Activated naive CD8-positive, alpha-beta T cell treated with anti-CD3 and anti-CD28 coated beads for 36 hours (primary cell): ENCODE results near the gene KCNQ1. TPM values are rescaled to one million over a fixed set of nuclear protein-coding genes. Genes with fewer than 3 reads are reported as not detected.

Source experiments
- DNase-seq: peaks from one replicate; pipeline ENCODE4 v3.0.0; 2021
- H3K27ac Mint-ChIP-seq: one replicate; pipeline ENCODE4 v1.8.0; 2022; ENCODE audit warnings: mild to moderate bottlenecking, moderate library complexity, mixed read lengths
- H3K27me3 Mint-ChIP-seq: one replicate; pipeline ENCODE4 v1.8.0; 2022; ENCODE audit warnings: mild to moderate bottlenecking, mixed read lengths
- H3K36me3 Mint-ChIP-seq: one replicate; pipeline ENCODE4 v1.8.0; 2021; ENCODE audit warnings: mild to moderate bottlenecking, mixed read lengths
- H3K4me1 Mint-ChIP-seq: one replicate; pipeline ENCODE4 v1.8.0; 2021; ENCODE audit warnings: mixed read lengths
- H3K4me3 Mint-ChIP-seq: one replicate; pipeline ENCODE4 v1.8.0; 2022; ENCODE audit warnings: mild to moderate bottlenecking, moderate library complexity, mixed read lengths
- H3K9me3 Mint-ChIP-seq: one replicate; pipeline ENCODE4 v1.8.0; 2022; ENCODE audit warnings: mixed read lengths
- total RNA-seq, 2 experiments: library from RNA; stranded (reverse); gene quantifications; one replicate each; pipeline ENCODE4 v1.2.3, GENCODE V29; 2021

Gene KCNQ1
- total RNA-seq, 2 experiments from 2014 or later: 6.7 to 9.6 TPM

DNA sequence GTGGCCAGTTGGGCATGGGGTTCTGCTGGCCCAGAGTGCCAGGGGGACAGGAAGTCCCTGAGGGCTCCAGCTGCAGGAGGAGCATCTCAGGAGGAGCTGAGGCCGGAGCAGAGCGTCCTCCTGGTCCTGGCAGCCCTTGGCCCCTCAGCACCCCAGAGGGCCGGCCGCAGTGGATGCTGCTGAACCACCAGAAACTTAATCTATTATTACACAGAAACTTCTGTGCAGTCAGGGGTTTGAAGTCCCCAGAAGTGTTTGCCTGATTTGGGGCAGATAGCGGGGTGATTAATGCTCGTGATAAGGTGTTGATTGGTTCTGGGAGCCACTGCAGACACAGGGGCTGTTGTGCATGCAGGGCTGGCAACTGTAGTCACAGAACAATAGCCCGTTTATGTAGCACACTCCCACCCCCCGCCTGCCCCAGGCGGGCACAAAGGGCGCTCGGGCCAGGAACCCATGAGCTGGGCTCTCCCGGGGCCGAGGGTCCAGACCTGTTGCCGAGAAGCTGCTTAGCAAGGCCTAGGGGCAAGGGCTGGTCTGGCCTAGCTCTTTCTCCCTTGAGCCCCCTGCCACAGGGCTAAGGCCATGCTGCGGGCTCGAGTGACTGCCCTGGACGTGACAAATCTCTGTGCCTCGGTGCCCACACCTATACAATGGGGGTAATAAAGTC is 284.0 kb downstream of the KCNQ1 start:
- Mint-ChIP-seq H3K27me3 (no peaks in the 10 kb centered on the region), H3K27ac (no peak overlapping the region), H3K9me3 (no peaks in the 10 kb centered on the region), H3K4me3 (no peak overlapping the region), H3K4me1 (no peaks in the 10 kb centered on the region), H3K36me3 (no peaks in the 10 kb centered on the region)
- no peak for DNase-seq

DNA sequence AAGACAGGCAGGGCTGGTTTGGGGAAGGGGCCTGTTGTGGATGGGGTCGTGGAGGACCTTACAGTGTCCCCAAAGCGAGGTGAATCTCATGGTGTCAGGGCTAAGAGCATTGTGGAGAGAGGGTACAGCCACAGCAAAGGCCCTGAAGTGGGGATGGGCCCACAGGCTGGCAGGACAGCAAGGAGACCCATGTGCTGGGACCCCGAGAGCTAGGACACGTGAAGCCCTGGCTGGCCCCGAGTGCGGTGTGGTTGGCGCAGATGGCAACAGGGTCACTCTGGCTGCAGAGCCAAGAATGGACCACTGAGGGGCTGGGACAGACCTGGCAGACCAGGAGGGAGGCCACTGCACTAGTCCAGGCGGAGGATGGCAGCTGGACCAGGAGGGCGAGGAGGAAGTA is 285.0 kb downstream of the KCNQ1 start:
- no peak overlapping the region for H3K4me3 Mint-ChIP-seq
- H3K27ac Mint-ChIP-seq: no peak overlapping the region
- no peaks in the 10 kb centered on the region for H3K36me3 Mint-ChIP-seq
- DNase-seq: no peak
- no peaks in the 10 kb centered on the region for H3K4me1 Mint-ChIP-seq
- no peaks in the 10 kb centered on the region for H3K9me3 Mint-ChIP-seq
- H3K27me3 Mint-ChIP-seq: no peaks in the 10 kb centered on the region

DNA sequence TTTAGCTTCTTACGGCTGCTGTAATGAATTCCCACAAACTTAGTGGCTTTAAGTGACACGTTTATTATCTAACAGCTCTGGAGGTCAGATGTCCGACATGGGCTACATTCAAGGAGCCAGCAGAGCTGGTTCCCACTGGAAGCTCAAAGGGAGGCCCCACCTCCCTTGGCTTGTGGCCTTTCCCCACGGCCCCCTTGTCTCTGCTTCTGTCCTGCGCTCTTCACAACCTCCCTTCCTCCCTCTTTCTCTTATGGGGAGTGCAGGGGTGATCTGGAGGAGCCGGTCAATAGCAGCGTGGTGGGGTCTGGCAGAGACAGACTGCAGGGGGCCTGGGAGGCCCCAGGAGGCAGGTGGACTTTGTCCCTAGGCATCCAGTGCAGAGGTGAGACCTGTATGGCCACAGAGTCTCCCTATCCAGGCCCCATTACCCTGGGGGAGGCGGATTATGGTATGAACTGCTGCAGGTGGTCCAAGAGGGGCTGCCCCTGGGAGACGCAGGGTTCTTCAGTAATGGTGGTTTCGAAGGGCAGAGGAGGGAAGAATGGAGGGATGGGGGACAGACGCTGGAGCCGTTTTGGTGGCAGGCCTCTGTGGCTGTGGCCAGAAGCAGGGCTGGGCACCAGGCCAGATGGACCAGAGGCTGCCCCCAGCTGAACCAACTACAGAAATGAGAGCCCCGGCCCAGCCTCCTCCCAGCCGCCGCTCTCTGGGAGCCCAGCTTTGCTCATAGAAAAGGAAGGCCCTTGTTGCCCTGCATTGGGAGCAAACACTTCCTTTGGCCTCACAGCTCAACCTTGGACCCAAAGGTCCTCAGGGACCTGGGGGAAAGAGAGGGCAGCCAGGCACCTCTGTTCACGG is 285.7 kb downstream of the KCNQ1 start:
- no peak for DNase-seq
- Mint-ChIP-seq H3K4me1 (no peaks in the 10 kb centered on the region), H3K9me3 (no peaks in the 10 kb centered on the region), H3K36me3 (no peaks in the 10 kb centered on the region), H3K27ac (no peak overlapping the region), H3K27me3 (no peaks in the 10 kb centered on the region), H3K4me3 (no peak overlapping the region)

DNA sequence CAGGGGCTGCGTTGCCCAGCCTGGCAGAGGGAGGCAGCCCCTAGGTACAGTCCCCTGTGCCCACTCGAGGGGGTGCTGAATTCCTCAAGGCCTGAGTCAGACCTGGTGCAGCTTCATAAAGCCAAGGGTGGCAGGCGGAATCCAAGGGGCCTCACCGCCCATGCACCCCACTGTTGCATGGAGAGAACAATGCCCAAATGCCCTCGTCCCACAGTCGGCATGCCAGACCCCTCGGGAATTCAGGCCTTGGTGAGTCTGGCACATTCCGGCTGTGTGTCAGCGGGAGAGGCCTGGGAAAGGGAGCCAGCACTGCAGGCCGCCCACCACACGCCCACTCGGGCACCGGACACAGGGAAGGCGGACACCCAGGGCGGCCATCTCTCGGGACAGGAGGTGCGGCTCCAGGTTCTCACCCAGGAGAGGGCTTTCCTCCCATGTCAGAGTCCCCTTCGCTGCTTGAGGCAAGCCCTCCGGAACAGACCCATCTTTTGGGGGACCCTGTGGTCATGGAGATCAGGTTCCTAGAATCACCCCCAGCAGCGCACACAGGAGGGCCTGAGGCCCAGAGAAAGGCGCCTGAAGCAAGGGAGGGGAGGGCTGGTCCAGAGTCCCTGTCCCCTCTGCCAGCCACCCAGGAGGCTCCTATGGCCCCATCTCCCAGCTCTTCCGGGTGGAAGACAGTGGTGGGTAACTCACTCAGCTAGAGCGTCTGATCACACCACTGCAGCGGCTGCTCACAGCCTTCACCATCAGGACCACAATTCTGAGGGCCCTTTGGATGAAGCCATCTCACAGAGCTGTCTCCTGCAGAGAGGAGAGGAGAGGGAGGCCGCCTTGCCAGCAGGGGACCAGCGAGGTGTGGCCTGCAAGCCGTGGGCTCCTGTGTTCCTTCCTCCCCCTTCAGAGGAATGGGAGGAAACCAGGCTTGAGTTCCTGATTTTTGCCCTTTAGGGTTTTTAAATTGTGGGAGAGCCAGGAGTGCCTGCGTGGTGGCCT is 286.6 kb downstream of the KCNQ1 start:
- Mint-ChIP-seq H3K27me3 (no peaks in the 10 kb centered on the region), H3K4me1 (no peaks in the 10 kb centered on the region), H3K9me3 (no peaks in the 10 kb centered on the region), H3K27ac (no peak overlapping the region), H3K36me3 (no peaks in the 10 kb centered on the region), H3K4me3 (no peak overlapping the region)
- DNase-seq: no peak

DNA sequence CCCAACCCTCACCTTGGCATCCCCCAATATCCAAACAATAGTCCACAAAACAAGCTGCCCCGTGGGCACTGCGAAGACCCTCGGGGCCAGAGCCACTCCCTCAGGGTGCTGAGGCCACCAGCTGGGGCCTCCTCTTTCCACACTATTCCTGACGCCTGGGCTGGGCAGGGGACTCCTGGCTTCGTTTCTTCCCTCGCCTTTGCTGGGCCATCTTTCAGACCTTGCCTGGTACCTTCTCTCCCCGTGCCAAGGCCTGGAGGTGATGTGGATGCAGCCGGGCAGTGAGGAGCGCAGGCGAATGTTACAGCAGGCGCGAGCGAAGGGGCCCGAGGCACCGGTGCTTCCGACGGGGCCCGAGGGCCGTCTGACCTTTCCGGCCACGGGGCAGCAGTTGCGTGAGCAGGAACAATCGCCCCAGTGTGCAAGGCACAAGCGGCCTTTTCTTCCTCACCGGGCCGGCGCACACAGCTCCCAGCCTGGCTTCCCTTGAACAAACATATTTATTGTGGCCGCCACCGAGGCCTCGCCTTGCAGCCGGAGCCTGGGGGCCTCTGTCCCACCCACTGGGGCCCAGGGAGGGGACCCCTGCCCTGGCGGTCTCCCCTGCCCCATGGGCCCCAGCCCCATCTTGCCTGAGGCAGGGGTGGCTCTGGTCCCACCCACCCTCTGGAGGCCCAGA is 287.6 kb downstream of the KCNQ1 start:
- no peak overlapping the region for H3K4me3 Mint-ChIP-seq
- no peaks in the 10 kb centered on the region for H3K36me3 Mint-ChIP-seq
- no peaks in the 10 kb centered on the region for H3K27me3 Mint-ChIP-seq
- H3K9me3 Mint-ChIP-seq: no peaks in the 10 kb centered on the region
- no peak for DNase-seq
- no peak overlapping the region for H3K27ac Mint-ChIP-seq
- H3K4me1 Mint-ChIP-seq: no peaks in the 10 kb centered on the region

DNA sequence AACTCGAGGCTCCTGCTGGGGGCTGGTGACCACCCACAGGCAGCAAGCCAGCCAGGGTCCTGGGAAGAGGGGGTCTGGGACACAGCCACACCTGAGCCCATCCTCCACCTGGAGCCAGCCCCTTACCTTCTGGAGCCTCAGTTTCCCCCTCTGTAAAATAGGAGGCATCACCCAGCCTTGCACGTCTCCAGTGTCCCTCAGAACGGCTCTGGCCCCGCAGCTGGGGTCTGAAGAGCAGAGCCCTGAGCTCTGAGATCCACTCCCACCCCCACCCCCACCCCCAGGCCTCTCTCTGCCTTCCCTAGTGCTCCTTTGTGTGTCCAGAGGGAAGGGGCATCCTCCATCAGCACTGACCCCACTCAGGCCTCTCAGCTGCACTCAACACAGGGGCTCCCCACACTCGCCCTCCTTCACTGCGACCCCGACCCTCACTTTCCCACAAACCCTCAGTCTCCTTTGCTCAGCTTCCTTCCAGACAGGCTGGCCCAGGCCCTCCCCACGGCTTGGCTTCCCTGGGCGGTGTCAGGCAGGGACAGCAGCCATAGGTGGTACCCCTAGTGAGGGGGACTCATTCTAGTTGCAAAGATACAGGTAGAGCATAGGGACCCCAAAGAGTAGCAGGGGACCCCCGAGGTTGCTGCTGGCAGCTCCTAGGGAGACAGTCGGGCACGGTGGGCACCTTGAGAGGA is 288.3 kb downstream of the KCNQ1 start:
- H3K4me3 Mint-ChIP-seq: no peak overlapping the region
- DNase-seq: no peak
- H3K36me3 Mint-ChIP-seq: no peaks in the 10 kb centered on the region
- H3K27me3 Mint-ChIP-seq: no peaks in the 10 kb centered on the region
- no peak overlapping the region for H3K27ac Mint-ChIP-seq
- H3K4me1 Mint-ChIP-seq: no peaks in the 10 kb centered on the region
- H3K9me3 Mint-ChIP-seq: no peaks in the 10 kb centered on the region

DNA sequence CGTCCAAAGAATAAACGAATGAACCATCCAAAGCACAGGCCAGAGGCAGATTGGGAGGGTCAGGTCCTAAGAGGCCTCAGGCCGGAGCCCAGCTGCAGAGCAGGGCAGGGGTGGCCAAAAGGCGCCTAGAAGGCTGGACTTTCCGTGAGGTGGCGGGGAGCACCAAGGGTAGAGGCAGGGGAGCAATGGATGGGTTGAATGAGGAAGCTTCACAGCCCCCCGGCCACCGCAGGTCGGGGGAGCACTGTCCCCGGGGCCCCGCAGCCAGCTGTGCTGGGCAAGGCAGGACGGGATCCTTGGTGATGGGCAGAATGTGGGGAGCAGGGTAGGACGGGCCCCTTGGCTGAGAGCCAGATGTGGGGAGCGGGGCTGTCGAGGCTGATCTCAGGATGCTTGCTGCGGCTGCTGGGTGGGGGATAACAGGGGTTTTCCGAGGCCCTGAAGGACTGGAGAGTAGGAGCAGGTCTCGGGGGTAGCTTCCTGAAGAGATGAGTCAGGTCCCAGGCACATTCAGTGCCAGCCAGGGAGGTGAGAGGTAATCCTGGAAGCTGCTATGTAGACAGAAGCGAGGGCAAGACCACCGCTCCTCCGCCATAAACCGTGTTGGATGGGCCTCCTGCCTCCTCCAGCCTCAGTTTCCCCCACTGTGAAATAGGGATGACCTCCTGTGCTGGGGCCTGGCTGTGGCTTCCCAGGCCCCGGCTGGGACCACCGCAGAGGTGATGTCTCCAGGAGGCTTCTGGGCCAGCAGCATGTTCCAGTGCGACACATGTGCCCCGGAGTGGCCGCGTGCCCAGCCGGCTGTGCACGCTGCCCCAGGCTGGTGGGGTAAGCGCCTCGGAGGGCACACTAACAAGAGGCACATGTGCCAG is 289.6 kb downstream of the KCNQ1 start:
- no peak overlapping the region for H3K27ac Mint-ChIP-seq
- H3K27me3 Mint-ChIP-seq: no peaks in the 10 kb centered on the region
- no peaks in the 10 kb centered on the region for H3K9me3 Mint-ChIP-seq
- no peaks in the 10 kb centered on the region for H3K36me3 Mint-ChIP-seq
- H3K4me3 Mint-ChIP-seq: no peak overlapping the region
- no peak for DNase-seq
- no peaks in the 10 kb centered on the region for H3K4me1 Mint-ChIP-seq

DNA sequence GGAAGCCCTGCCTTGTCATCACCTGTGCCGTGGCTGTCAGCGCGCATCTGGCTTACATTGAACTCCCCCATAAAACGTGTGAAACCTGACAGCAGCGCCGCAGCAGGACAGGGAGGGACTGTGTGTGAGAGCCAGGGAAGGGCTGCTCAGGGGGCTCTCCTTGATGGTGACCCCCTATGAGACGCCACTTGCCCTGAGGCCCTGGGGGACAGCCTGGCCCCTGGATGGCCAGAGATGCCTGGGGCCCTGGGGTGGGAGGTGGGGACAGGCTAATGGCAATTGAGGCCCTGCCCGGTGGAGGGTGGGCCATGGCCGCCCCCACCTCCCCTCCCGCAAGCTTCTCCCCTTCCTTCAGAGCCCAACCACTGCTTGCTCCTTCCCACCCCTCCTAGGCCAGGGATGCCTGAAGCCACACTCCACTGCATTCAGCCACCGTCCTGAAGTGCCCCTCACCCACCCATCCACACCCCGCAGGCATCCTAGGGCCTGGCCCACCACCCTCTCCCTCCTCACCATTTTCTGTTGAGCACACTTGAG is 290.3 kb downstream of the KCNQ1 start:
- Mint-ChIP-seq H3K4me3 (no peak overlapping the region), H3K36me3 (no peaks in the 10 kb centered on the region), H3K27me3 (no peaks in the 10 kb centered on the region), H3K4me1 (no peaks in the 10 kb centered on the region), H3K9me3 (no peaks in the 10 kb centered on the region), H3K27ac (no peak overlapping the region)
- no peak for DNase-seq

DNA sequence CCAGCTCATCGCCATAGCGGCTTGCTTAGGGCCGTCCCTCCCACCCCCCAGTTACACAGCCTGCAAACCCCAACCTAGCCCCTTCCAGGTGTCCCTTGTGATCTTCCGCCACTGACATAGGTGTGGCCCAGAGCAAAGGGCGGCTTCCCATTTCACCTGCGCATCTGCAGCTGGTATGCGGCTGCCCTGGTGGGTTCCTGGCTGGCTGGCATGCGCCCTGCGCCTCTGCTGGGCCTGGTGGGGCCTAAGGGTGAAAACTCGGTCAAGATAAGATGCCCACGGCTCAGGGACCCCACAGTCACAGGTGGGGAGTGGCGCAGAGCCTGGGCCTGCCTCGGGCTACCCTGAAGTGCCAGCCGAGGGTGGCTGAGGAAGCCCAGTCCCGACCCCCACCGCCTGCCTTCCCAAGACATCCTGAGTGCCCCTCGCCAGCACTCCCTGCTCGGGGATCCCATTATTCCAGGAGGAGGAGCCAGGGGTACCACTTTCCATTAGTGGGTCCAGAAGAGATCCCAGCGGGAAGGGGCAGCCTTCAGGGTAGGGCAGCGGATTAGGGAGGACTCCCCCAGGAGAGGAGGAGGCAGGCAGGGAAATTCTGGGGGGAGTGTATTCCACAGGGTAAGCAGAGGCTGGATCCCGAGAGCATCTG is 291.9 kb downstream of the KCNQ1 start:
- Mint-ChIP-seq H3K36me3 (no peaks in the 10 kb centered on the region), H3K27ac (no peak overlapping the region), H3K4me1 (no peaks in the 10 kb centered on the region), H3K27me3 (no peaks in the 10 kb centered on the region), H3K9me3 (no peaks in the 10 kb centered on the region), H3K4me3 (no peak overlapping the region)
- no peak for DNase-seq

DNA sequence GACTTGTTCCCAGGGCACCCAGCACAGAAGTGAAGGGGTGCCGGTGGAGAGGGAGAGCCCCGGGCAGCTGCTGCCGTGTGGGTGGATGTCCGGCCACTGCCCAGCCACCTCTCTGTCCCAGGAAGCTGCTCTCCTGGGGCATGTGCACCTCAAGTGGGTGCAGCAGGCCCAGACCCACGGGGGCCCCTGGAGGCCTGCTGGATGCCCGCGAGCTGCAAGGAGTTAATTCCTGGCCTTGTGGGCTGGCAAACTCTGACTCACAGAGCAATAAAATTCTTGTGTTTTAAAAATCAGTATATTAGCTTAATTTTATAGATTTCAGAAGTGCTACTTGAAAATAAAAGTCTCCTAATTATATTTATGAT is 292.4 kb downstream of the KCNQ1 start:
- no peak for DNase-seq
- H3K4me1 Mint-ChIP-seq: no peaks in the 10 kb centered on the region
- no peaks in the 10 kb centered on the region for H3K9me3 Mint-ChIP-seq
- H3K36me3 Mint-ChIP-seq: no peaks in the 10 kb centered on the region
- no peak overlapping the region for H3K4me3 Mint-ChIP-seq
- no peak overlapping the region for H3K27ac Mint-ChIP-seq
- no peaks in the 10 kb centered on the region for H3K27me3 Mint-ChIP-seq

DNA sequence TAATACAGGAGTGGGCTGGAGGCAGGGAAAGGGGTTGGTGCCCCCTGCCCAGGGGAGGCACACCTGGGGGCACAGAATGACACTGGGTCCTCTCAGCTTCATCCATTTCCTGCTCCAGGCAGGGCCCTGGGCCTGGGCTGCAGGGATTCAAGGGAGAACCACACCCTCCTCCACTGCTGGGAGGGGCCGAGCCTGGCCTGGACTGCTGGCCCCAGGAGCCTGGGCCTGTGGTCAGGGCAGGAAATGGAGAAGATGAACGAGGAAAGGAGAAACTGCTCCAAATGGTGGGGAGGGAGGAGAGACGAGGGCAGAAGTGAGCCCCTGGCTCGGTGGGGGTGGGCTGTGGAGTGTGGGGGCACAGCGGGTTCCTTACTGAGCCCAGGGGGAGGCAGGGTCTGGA is 293.1 kb downstream of the KCNQ1 start:
- Mint-ChIP-seq H3K27me3 (no peaks in the 10 kb centered on the region), H3K27ac (no peak overlapping the region), H3K36me3 (no peaks in the 10 kb centered on the region), H3K4me3 (no peak overlapping the region), H3K9me3 (no peaks in the 10 kb centered on the region), H3K4me1 (no peaks in the 10 kb centered on the region)
- no peak for DNase-seq

DNA sequence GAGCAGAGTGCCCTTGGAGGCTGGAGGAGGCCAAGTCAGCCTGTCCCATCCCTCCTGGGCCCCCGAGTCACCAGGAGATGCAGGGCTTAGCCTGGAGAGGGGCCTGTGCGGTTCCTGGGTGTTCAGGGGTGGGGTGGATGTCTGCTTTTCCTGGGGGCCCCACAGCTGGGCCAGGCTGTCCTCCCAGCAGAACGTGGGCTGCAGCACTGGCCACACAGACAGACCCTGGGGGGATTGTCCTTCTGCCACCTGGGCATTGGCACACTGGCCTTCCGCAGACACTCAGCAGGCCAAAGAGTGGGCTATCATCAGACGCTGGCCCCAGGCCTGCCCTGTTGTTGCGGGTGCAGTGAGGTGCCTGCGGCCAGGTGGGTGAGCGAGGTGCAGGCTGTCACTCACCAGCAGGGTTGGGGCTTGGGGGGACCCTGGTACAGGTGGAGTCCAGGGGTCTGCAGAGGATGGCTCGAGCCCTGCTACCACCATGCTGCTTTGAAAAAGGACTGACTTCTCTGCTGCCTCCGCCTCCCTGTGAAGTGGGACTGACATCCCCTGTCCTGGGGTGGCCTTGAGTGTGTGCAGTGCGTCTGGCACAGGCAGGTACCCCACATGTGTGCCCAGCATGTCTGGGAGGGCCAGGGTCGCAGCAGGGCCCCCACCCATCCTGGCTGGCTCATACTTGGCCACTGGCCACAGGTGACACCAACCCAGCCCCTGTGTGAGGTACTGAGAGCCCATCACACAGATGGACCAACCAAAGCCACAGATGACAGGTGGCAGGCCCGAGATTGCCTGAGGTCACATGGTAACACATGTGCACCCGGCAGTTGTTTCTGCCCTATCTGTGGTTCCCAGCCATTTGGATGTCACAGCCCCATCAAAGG is 294.0 kb downstream of the KCNQ1 start:
- Mint-ChIP-seq H3K4me3 (no peak overlapping the region), H3K27me3 (no peaks in the 10 kb centered on the region), H3K36me3 (no peaks in the 10 kb centered on the region), H3K4me1 (no peaks in the 10 kb centered on the region), H3K27ac (no peak overlapping the region), H3K9me3 (no peaks in the 10 kb centered on the region)
- no peak for DNase-seq
